Hepatocyte (in vitro differentiated cells): Measurements from ENCODE around the gene CERS3. TPM values are rescaled to one million over a fixed set of nuclear protein-coding genes. Genes with fewer than 3 reads are reported as not detected.

Experiments used
- DNase-seq: peaks from one replicate; pipeline ENCODE4 v3.0.0-alpha.2; 2016; ENCODE audit warnings: low spot score
- H2AFZ ChIP-seq: fragments of 200-600 bp; sonication (generic); 2 replicates; pipeline ENCODE4 v1.6.0; 2016; ENCODE audit warnings: antibody characterized with exemption, mild to moderate bottlenecking
- H3K27ac ChIP-seq: fragments of 200-600 bp; sonication (generic); 2 replicates; pipeline ENCODE4 v1.5.1; 2016; ENCODE audit warnings: mild to moderate bottlenecking
- H3K27me3 ChIP-seq: fragments of 200-600 bp; sonication (generic); 2 replicates; pipeline ENCODE4 v1.6.1; 2016
- H3K36me3 ChIP-seq: fragments of 200-600 bp; sonication (generic); replicated peaks from 2 replicates; pipeline ENCODE4 v1.5.1; 2016; ENCODE audit warnings: low read depth; ENCODE audit not compliant: insufficient read depth
- H3K4me1 ChIP-seq: fragments of 200-600 bp; sonication (generic); 2 replicates; pipeline ENCODE4 v1.5.1; 2016; ENCODE audit warnings: mild to moderate bottlenecking, moderate library complexity; ENCODE audit not compliant: insufficient read depth
- H3K4me2 ChIP-seq: fragments of 200-600 bp; sonication (generic); 2 replicates; pipeline ENCODE4 v1.6.0; 2016
- H3K4me3 ChIP-seq: fragments of 200-600 bp; sonication (generic); 2 replicates; pipeline ENCODE4 v1.5.1; 2016; ENCODE audit warnings: mild to moderate bottlenecking
- H3K79me2 ChIP-seq: fragments of 200-600 bp; sonication (generic); 2 replicates; pipeline ENCODE4 v1.6.0; 2017; ENCODE audit warnings: mild to moderate bottlenecking
- H3K9me2 ChIP-seq: fragments of 200-600 bp; sonication (generic); replicated peaks from 2 replicates; pipeline ENCODE4 v1.6.0; 2017; ENCODE audit warnings: mild to moderate bottlenecking; ENCODE audit not compliant: insufficient read depth
- H3K9me3 ChIP-seq: fragments of 200-600 bp; sonication (generic); 2 replicates; pipeline ENCODE4 v1.5.1; 2016; ENCODE audit warnings: low read depth, mild to moderate bottlenecking
- H4K20me1 ChIP-seq: fragments of 200-600 bp; sonication (generic); 2 replicates; pipeline ENCODE4 v1.6.0; 2016; ENCODE audit warnings: mild to moderate bottlenecking; ENCODE audit not compliant: insufficient read depth, poor library complexity, severe bottlenecking
- CTCF ChIP-seq: fragments of 200-600 bp; sonication (generic); IDR thresholded peaks from 2 replicates; pipeline ENCODE4 v1.5.1; 2016; ENCODE audit warnings: antibody characterized with exemption, mild to moderate bottlenecking; ENCODE audit not compliant: poor library complexity
- EZH2 ChIP-seq: fragments of 200-600 bp; sonication (generic); IDR thresholded peaks from 2 replicates; pipeline ENCODE4 v1.6.1; 2016; ENCODE audit warnings: antibody characterized with exemption, mild to moderate bottlenecking, borderline replicate concordance
- EZH2phosphoT487 ChIP-seq: fragments of 200-600 bp; sonication (generic); IDR thresholded peaks from one replicate; pipeline ENCODE4 v1.6.1; 2018; ENCODE audit warnings: antibody characterized with exemption, mild to moderate bottlenecking, low read depth, moderate library complexity; ENCODE audit not compliant: unreplicated experiment, severe bottlenecking
- WGBS: methylation state at CpG from one replicate; pipeline ENCODE4 v1.1.6; 2016; ENCODE audit warnings: low lambda C conversion rate; ENCODE audit errors: missing lambda C conversion rate; 5-methylcytosine and 5-hydroxymethylcytosine counted together
- polyA plus RNA-seq: library from polyadenylated mRNA; unstranded; fragments of >200 nt; fragmentation: Nextera tagmentation; extraction: Ambion mirVana; gene quantifications from 2 replicates; pipeline ENCODE4 v1.2.1, GENCODE V29; 2016
- total RNA-seq: library from RNA; depleted of rRNA; stranded (reverse); fragments of >200 nt; gene quantifications from 2 replicates; pipeline ENCODE4 v1.2.3, GENCODE V29; 2014

CERS3 gene
- total and polyA plus RNA-seq, 2 experiments from 2014 or later = 0.53 TPM; not detected in 1

DNA sequence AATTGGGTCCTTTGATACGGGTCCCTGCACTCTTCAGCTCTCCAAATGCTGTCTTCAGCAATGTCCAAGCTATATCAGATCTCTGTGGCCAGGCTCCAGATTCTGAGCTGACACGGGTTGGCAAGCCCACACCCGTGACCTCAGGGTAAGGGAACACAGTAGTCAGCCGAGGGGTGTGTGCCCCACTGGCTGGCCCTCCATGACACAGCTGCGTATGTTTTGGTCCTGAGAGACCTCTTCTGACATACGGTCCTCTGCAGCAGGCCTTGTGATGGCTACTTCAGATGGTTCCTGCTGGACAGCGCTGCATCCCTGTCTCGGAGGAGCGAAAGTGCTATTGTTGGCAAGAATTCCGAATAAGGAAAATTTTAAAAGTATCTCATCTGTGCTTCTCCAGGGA lies 101.8 kb downstream of the CERS3 start:
- DNase-seq = no peak
- Histone ChIP-seq H3K36me3 (no peaks in the 10 kb centered on the region), H3K9me2 (no peaks in the 10 kb centered on the region), H3K9me3 (no peaks in the 10 kb centered on the region), H3K79me2 (no peaks in the 10 kb centered on the region), H2AFZ (no peak overlapping the region), H4K20me1 (no peaks in the 10 kb centered on the region), H3K4me3 (no peak overlapping the region), H3K4me1 (no peaks in the 10 kb centered on the region), H3K27me3 (no peaks in the 10 kb centered on the region), H3K4me2 (no peak overlapping the region), H3K27ac (no peak overlapping the region)
- 92% methylated on average over 10 of the region's 10 CpGs for WGBS
- no peak for TF ChIP-seq EZH2
- no peak for TF ChIP-seq CTCF
- no peak for TF ChIP-seq EZH2phosphoT487

DNA sequence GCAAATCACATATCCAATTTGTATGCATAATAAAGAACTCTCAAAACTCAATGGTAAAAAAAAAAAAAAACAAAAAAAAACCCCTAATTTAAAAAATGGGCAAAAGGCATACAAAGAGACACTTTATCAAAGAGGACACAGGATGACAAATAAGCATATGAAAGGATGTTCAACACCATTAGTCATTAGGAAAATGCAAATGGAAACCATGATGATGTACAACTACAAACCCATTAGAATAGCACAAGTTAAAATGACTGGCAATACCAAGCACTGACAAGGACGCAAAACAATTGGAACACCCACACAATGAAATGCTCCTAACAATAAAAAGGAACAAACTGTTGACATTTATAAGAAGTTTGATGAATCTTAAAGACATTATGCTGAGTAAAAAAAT lies 123.6 kb downstream of the CERS3 start:
- 100% methylated on average over 1 of the region's 1 CpG for WGBS
- TF ChIP-seq EZH2 = no peak
- TF ChIP-seq EZH2phosphoT487 = no peak
- TF ChIP-seq CTCF = no peak

GRCh38 chr15:100400996-100401395 lies 127.8 kb downstream of the CERS3 start:
- Histone ChIP-seq H3K79me2 (no peaks in the 10 kb centered on the region), H2AFZ (no peak overlapping the region), H3K9me2 (no peaks in the 10 kb centered on the region), H3K27ac (no peak overlapping the region), H3K9me3 (no peaks in the 10 kb centered on the region), H3K4me2 (no peak overlapping the region), H3K36me3 (no peaks in the 10 kb centered on the region), H4K20me1 (no peaks in the 10 kb centered on the region), H3K27me3 (no peaks in the 10 kb centered on the region), H3K4me3 (no peak overlapping the region), H3K4me1 (no peaks in the 10 kb centered on the region)
- TF ChIP-seq EZH2 (no peak), CTCF (no peak), EZH2phosphoT487 (no peak)
- WGBS = 94% methylated on average over 6 of the region's 6 CpGs
- no peak for DNase-seq

More for the DNA sequence above, 123.6 kb downstream of the CERS3 start:
- Histone ChIP-seq H3K9me2 (no peaks in the 10 kb centered on the region), H3K4me1 (no peaks in the 10 kb centered on the region), H3K4me2 (no peak overlapping the region), H3K36me3 (no peaks in the 10 kb centered on the region), H3K9me3 (no peaks in the 10 kb centered on the region), H3K27me3 (no peaks in the 10 kb centered on the region), H3K27ac (no peak overlapping the region), H3K79me2 (no peaks in the 10 kb centered on the region), H2AFZ (no peak overlapping the region), H4K20me1 (no peaks in the 10 kb centered on the region), H3K4me3 (no peak overlapping the region)
- no peak for DNase-seq
